CD4-positive, alpha-beta T cell treated with Interleukin-2 at 100 ng/mL for 4 hours (primary cell): ENCODE measurements around the gene CT55.
"Not testable (repeated sequence)": the region's sequence is repeated elsewhere in the genome, so short reads cannot be mapped to it uniquely, and the experiment has no call there.

Experiments used
- DNase-seq: peaks from one replicate; pipeline ENCODE4 v3.0.0-alpha.2; 2020; ENCODE audit warnings: low spot score

Gene CT55, protein sequence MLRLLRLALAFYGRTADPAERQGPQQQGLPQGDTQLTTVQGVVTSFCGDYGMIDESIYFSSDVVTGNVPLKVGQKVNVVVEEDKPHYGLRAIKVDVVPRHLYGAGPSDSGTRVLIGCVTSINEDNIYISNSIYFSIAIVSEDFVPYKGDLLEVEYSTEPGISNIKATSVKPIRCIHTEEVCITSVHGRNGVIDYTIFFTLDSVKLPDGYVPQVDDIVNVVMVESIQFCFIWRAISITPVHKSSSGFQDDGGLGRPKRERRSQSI

DNA sequence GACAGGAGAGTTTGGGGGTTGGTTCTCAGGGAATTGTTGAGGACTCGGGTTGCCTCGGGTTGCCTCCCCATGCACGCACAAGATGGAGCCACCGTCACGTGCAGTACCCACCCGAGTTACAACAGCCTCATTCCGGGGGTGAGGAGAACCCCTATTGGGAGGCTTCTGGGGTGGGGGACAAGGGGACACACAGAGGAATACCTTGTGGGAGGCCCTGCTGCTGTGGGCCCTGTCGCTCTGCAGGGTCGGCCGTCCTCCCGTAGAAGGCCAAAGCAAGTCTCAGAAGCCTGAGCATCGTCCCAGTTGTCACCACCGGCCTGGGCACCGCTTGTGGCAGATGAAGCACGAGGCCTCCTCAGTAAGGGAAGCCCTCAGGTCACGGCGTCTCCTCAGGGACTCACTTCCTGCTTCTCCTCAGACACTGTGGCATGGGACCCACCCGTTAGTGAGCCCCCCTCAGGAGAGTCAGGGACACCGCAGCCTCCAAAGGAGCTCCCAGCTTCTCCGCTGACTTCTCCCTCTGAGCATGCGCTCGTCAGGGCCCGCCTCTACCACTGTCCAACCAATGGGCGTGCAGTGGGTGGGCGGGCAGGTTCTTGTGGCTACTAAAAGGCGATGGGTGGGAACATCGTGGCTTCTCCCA lies at the start of gene CT55:
Gene CT55, minus strand, starts transcription at position 522 of the 643 bp plus-strand sequence. Its CDS starts 227 bp downstream, at position 295.
- DNase-seq, result no peak

DNA sequence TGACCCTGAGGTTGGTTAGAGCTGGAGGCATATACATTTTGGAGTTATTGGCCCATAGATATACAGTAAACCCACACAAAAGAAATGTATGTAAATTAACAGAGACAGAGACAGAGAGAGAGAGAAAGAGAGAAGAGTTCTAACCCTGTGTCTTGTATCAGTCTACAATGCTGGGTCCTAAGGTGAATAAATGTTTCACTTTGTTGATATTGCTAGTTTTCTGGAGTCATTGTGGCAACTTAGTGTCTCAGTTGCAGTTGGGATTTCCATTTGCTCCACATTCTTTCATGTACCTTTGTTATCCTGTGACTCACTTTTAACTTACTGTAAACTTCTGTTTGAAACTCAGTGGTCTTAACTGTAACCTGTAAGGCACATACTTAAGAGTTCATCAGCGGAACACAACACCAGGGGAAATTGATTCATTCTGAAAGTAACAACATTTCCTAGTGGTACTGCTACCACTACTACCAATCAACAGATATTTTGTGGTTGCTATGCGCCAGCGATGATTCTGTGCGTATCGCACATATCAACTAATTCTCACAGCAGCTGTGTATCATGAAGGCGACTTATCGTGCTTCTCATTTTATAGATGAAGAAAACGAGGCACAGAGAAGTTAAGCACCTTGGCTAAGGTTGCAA lies 42.1 kb upstream of the CT55 start:
- peak; percentile 3 for DNase-seq

DNA sequence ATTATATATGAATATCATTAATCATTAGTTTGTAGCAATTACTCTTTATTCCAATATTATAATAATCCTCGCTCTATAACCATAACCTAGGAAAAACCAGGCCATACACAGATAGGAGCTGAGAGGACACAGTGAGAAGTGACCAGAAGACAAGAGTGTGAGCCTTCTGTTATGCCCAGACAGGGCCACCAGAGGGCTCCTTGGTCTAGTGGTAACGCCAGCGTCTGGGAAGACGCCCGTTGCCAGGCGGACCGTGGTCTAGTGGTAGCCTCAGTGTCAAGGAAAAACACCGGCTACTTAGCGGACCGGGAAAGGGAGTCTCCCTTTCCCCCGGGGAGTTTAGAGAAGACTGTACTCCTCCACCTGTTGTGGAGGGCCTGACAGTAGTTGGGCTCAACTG lies 35.2 kb upstream of the CT55 start:
- peak; percentile 22 for DNase-seq

DNA sequence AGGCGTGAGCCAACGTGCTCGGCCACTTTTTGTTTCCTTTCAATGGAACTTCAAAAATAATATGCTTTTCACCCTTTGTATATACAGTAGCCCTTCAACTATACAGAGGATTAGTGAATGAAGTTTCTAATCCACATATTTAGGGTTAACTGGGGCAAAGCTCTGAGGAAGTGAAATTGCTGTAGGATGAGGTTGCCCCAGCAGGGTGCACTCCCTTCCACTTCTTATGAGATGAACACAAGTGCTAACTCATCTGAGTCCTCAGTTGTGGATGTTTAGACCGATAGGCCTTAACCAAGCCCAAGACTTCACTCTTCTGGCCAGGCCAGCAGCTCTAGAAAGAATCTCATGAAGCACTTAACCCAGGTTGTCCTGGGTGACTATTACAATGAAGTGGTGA lies 29.1 kb upstream of the CT55 start:
- DNase-seq, result no peak

DNA sequence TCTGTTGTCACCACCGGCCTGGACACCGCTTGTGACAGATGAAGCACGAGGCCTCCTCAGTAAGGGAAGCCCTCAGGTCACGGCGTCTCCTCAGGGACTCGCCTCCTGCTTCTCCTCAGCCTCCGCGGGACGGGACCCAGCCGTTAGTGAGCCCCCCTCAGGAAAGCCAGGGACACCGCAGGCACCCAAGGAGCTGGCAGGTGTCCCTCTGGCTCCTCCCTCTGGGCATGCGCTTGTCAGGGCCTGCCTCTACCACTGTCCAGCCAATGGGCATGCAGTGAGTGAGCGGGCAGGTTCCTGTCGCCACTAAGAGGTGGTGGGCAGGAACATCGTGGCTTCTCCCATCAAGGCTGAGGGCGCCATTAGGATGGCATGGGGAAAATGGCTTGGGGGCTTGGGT lies 23.5 kb upstream of the CT55 start:
- DNase-seq, result no peak

DNA sequence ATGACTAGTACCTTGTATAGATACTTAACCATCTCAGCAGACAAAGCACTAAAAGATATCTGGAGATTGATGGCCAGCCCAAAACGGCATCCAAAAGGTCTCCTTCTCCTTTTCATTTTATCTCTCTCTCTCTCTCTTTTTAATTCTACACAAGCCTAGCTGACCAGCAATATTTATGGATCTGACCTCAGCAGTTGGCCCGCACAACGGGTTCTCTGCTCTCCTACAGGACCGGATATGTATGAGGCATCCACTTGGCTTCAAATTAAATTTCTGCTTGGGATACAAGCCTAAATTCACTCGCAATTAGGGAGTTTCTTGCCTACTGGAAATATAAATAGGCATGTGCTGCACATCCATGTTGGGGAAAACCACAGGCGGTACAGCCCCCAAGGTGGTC lies 22.5 kb upstream of the CT55 start:
- DNase-seq, result no peak

DNA sequence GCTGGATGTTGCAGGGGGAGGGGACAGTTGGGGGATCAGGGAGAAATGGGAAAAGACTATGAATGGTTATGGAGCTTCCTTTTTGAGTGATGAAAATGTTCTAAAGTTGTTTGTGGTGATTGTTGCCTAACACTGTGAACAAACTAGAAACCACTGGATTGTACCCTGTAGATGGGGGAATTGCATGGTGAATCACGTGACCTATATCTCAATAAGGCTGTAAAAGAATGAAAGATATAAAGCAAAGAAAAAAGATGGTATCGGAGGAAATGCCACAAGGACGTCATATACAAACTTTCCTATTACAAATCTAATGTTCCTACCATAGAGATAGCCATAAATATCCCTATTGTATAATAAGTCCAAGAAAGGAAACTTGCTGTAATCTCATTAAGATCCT lies 20.6 kb upstream of the CT55 start:
- no peak for DNase-seq

DNA sequence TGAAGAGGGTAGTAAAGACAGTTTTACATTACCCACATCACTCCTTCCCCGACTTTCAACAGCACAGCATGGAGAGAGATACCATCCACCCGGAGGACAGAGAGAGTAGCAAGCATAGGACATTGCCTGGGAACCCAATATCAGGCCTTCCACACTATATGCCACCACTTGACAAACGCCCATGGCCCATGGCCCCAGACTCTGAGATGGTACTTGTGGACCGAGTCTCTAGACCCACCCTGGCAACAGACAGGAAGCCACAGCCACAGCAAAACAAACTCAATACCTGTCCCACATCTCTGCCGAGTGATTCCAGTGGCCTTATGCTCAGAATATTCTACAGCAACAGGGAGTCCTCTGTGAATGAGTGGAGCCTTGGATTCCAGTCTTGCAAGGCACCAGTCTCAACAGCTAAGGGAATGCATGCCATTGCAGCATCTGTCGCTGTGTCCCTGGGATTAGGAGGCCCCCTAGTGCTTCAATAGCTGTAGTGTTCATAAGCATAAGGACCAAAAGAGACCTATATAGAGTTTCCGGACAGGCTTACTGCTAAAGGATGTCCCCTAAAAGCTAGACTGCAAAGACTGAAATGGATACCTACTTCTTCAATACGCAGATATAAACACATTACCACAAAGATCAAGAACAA lies 14.7 kb upstream of the CT55 start:
- DNase-seq, result peak; percentile 12

DNA sequence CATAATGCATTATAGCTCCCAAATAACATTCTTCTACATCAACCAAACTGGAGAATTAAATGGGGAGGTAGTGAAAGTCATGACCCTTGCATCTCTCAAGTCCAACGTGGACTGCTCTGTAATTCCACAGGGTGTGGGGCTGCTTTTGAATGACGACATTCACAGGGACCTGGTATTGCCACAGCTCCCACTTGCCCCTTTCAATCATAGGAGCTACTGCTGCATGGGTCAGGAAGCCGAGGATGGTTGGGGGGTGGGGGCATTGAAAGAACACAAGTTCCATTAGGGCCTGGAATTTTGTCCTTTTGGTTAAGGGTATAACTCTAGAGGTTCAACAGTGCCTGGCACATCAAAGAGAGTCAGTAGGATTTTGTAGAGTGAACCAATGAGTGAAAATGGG lies 7.4 kb upstream of the CT55 start:
- no peak for DNase-seq

DNA sequence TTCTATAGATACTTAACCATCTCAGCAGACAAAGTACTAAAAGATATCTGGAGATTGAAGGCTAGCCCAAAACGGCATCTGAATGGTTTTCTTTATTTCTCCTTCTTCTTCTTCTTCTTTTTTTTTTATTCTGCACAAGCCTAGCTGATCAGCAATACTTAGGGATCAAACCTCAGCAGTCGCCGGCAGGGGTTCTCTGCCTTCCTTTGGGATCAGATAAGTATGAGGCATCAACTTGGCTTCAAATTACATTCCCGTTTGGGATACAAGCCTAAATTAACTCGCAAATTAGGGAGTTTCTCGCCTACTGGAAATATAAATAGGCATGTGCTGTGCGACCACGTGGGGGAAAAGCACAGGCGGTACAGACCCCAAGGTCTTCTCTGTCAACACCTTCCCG lies 730 bp downstream of the CT55 start:
- DNase-seq, result no peak

DNA sequence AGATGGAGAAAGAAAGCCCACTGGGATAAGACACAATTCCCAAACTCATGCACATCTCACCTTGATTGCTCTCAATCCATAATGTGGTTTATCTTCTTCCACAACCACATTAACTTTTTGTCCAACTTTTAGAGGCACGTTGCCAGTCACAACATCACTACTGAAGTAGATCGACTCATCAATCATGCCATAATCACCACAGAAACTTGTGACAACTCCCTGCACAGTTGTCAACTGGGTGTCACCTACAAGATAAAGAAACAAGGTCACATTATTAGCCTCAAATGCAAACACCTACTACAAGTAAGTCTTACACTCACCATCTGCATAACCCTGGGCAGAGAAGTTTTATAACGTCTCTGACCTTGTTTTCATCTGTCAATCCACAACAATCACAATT lies 1.7 kb downstream of the CT55 start:
- not testable (repeated sequence) for DNase-seq

DNA sequence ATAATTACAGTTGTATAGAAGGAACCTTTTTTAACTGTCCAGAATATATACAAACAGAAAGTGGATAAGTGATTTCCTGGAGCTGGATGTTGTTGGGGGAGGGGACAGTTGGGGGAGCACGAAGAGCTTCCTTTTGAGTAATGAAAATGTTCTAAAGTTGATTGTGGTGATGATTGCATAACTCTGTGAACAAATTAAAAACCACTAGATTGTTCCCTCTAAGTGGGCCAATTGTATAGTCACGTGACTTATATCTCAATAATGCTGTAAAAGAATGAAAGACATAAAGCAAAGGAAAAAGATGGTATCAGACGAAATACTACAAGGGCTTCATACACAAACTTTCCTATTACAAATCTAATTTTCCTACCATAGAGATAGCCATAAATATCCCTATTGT lies 2.7 kb downstream of the CT55 start:
- DNase-seq, result no peak

DNA sequence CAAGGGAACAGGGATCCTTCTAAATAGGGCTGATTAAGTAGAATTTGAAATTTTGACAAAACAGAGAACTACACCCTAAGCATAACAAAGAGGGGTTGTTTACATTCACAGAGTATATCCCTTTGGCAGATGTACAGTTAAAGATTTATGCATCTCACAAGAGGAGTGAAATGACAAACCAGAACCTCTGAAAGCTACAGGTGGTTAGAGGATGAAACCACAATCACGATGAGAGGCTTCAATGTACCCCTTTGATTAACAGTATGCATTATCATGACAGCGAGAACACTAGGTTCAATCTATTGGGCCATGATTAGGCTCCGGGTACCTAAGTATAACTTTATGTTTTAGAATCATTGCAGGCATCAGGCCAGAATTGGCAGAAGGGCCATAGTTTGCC lies 16.5 kb downstream of the CT55 start:
- DNase-seq, result not testable (repeated sequence)

DNA sequence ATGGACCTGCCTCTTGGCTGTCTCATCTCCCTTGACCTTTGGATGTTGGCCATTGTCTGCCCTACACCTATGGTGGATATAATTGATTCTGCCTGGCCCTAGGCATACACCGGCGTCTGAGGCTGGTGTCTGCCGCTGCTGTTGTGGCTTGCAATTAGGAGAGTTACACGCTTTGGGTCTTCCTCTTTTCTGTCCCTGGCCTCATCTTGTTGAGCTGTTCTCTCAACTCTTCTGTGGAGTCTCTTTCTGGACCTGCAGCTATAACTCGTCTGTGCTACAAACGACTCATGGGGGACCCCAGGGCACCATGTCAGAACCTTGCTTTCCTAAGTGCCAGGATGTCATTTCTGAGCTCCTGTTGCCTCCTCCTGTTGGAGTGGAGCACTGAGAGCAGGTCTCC lies 45.1 kb downstream of the CT55 start:
- DNase-seq, result not testable (repeated sequence)

DNA sequence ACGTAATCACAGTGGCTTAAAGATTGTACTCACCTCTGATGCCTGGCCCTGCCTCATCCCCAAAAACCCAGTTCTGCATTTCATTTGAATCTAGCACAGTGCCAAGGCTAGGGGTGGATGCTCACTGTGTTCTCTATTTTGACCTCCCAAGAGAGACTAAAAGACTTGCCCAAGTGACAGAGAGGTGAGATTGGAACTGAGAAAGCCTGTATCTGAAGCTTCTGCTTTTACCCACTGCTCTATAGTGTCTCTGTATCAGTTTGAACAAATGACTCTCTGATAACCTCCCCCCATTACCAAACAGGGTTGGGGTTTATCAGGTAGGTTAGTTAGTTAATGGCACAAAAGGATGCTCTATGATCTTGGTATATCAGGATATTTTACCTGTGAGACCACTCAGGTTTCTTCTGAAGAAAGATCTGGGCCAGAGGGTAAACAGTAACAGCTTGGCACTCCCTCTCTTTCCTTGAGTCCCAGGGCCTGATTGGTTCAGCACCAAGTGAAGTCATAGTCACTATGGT lies 51.1 kb downstream of the CT55 start, which contains the start of gene ETDB:
Gene ETDB, minus strand, starts transcription at position 471 of the 521 bp plus-strand sequence. CDS start 1,265 bp downstream, outside the sequence.
- DNase-seq, result not testable (repeated sequence)

DNA sequence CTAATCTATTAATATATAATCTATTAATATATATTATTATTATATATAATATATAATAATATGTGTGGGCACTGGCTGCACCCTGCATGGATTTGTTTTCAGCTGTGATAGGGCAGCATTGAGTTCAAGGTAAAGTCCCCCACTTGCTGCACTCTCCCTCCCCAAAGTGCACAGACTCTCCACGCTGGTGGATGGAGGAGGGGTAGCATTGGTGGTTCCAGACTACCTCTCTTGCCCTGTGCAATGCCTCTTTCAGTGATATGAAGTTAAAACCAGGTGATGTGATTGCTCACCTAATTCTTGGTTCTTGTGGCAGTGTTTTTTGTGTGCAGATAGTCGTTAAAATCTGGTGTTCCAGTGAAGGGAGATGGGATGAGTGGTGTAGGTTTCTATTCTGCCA lies 55.1 kb downstream of the CT55 start:
- not testable (repeated sequence) for DNase-seq

DNA sequence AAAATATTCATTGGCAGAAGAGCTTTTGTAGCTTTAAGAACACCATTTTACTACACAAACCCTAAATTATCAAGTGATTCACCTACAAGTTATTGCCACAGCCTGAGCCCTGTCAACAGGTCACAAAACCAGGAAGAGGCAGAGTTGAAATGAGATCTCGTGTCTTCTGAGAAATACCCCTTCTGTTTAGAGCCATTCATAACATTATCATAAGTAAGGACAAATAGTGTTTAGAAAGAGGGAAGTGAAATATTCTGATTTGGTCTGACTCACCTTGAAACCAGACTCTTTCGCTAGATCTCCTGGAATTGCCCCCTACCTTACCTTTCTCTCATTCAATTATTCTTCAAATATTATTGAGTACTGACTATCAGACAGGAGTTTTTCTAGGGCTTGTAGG lies 56.8 kb downstream of the CT55 start:
- DNase-seq, result no peak

DNA sequence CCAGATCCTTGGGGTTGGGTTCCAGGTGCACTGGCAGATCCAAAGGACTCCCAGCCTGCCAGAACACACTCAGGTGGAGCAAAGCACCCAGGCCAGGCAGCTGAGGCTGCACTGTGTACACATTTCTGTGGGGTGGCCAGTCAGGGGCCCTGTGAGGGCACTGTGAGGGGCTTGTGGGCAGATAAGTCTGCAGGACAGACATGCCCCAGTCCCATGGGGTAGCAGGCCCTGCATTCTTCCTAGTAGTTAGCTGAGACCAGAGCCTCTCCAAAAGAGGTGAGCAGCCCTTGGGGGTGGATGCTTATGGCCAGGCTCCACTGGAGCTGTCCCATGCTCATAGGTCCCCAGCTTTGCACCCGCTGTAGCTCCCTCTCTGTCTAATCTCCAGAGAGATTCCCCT lies 58.5 kb downstream of the CT55 start:
- no peak for DNase-seq

DNA sequence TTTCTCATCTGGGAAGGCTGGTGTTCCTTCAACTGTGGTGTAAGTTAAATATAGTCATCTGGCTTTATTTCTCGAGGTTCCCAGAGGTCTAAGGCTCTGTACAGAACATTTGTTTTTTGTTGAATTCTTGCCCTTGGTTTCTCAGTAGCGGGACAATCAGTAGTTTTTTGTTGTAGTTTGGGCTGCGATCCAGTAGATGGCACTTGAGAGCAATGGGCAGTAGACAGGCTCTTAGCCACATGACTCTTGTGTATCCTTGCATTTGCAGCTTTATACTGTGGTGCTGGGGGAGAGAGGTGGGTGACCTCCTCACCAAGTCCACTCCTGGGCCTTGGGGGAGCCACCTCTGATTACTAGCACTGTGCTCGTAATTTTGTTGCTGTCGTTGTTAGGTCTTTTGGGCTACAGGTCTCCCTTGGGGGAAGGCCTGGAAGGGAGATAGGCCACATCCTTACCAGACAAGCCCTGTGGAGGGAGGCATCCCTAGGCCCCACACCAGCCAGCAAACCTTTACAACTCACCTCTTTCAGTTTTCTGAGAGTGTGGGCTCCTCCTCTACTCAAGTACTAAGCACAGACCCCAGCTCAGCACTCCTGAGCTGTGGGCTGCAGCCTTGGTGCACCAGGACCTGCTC lies 59.0 kb downstream of the CT55 start:
- peak; percentile 43 for DNase-seq

DNA sequence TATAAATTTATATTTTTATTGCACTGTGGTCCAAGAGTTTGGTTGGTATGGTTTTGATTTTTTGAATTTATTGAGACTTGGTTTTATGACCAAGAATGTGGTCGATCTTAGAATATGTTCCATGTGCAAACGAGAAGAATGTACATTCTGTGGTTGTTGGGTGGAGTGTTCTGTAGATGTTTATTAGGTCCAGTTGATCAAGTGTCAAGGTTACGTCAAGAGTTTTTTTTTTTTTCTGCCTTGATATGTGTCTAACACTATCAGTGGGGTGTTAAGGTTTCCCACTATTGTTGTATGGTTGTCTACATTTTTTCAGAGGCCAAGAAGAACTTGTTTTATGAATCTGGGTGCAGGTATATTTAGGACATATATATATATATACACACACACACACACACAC lies 61.6 kb downstream of the CT55 start:
- no peak for DNase-seq
